Activated CD4-positive, alpha-beta T cell treated with anti-CD3 and anti-CD28 coated beads, Interleukin-2, Interleukin-6, amounts not matched to agents 100 ng/mL and 50 ng/mL, durations not matched to agents 16 hours and 8 hours (primary cell): ENCODE measurements around the gene ADRA2B.

Experiments
- DNase-seq: peaks from one replicate; pipeline ENCODE4 v3.0.0-alpha.2; 2020

Gene ADRA2B

GRCh38 chr2:96115631-96116423 lies 544 bp downstream of the ADRA2B start:
- DNase-seq, result no peak

GRCh38 chr2:96114903-96115581 lies 1.3 kb downstream of the ADRA2B start:
- DNase-seq, result no peak

GRCh38 chr2:96114546-96114902 lies 1.8 kb downstream of the ADRA2B start:
- no peak for DNase-seq

GRCh38 chr2:96113951-96114350 lies 2.4 kb downstream of the ADRA2B start:
- no peak for DNase-seq

GRCh38 chr2:96113367-96113677 lies 3.0 kb downstream of the ADRA2B start:
- peak; percentile 25 for DNase-seq

GRCh38 chr2:96112501-96113366 lies 3.6 kb downstream of the ADRA2B start:
- DNase-seq, result no peak

GRCh38 chr2:96111823-96112500 lies 4.4 kb downstream of the ADRA2B start:
- no peak for DNase-seq

- DNase-seq, result no peak
Measured at GRCh38 chr2:96111257-96111640, 5.1 kb downstream of the ADRA2B start.

GRCh38 chr2:96110621-96111256 lies 5.6 kb downstream of the ADRA2B start:
- DNase-seq, result no peak

GRCh38 chr2:96109931-96110511 lies 6.3 kb downstream of the ADRA2B start:
- no peak for DNase-seq

- no peak for DNase-seq
Measured at GRCh38 chr2:96109361-96109680, 7.0 kb downstream of the ADRA2B start.

GRCh38 chr2:96108541-96109360 lies 7.6 kb downstream of the ADRA2B start:
- DNase-seq, result no peak

- DNase-seq, result no peak
Measured at GRCh38 chr2:96108151-96108540, 8.2 kb downstream of the ADRA2B start.

GRCh38 chr2:96107708-96108065 lies 8.7 kb downstream of the ADRA2B start:
- no peak for DNase-seq

GRCh38 chr2:96106991-96107707 lies 9.2 kb downstream of the ADRA2B start:
- no peak for DNase-seq

GRCh38 chr2:96105994-96106715 lies 10.2 kb downstream of the ADRA2B start:
- no peak for DNase-seq

GRCh38 chr2:96105152-96105915 lies 11.0 kb downstream of the ADRA2B start:
- no peak for DNase-seq

- no peak for DNase-seq
Measured at GRCh38 chr2:96104487-96104861, 11.9 kb downstream of the ADRA2B start.

GRCh38 chr2:96103761-96104486 lies 12.4 kb downstream of the ADRA2B start:
- no peak for DNase-seq
